HCT116 (cell line): ENCODE data around the gene GFOD2. TPM values are rescaled to one million over a fixed set of nuclear protein-coding genes. Genes with fewer than 3 reads are reported as not detected.

Experiments used
- ATAC-seq: fragments of 200-7000 bp; cut with Tn5 transposase; 2 replicates; pipeline ENCODE4 v1.9.1; 2020; ENCODE audit warnings: mild to moderate bottlenecking, moderate library complexity
- BruUV-seq: library from RNA; stranded (reverse); fragments of 400-500 nt; replicated peaks from 2 replicates; lab custom pipeline; 2021; lab: Mats Ljungman, UMichigan
- CTCF ChIA-PET: fragments of 300-600 bp; sonication (Branson Sonifier 250); formaldehyde crosslinking; loops from one replicate; lab custom pipeline; 2021; ENCODE audit warnings: antibody characterized with exemption; lab: Charles Lee
- POLR2A ChIA-PET: fragments of 300-600, 350-600 bp; sonication (Branson Sonifier 250); formaldehyde crosslinking; loops from one replicate; lab custom pipeline; 2021; ENCODE audit warnings: antibody characterized with exemption; lab: Charles Lee
- RAD21 ChIA-PET, 2 experiments: fragments of 300-600 bp; sonication (Branson Sonifier 250); formaldehyde crosslinking; loops; one replicate each; lab custom pipeline; 2023; ENCODE audit warnings: low total read pairs in 2 of 2; ENCODE audit not compliant: uncharacterized antibody in 2 of 2, unreplicated experiment in 2 of 2, low non-redundant PET in 1 of 2; lab: Charles Lee
- DNase-seq: peaks from one replicate; pipeline ENCODE4 v3.0.0-alpha.2; 2010; ENCODE audit warnings: low read depth, low spot score
- H2AFZ ChIP-seq: fragments of 200-600 bp; shearing (Covaris generic), sonication (generic); 2 replicates; pipeline ENCODE4 v1.6.1; 2017; ENCODE audit warnings: low read depth, mixed run types, mixed read lengths, antibody characterized with exemption, low read length; ENCODE audit not compliant: poor library complexity, severe bottlenecking
- H3K27ac ChIP-seq: 2 replicates; pipeline ENCODE4 v1.5.1; 2012; ENCODE audit warnings: low read depth, low read length
- H3K27me3 ChIP-seq: fragments of 200-600 bp; sonication (generic); 2 replicates; pipeline ENCODE4 v1.6.1; 2016; ENCODE audit warnings: mixed run types, low read length, mixed read lengths; ENCODE audit not compliant: insufficient read depth
- H3K36me3 ChIP-seq, 2 experiments: fragments of 200-500 bp in 1 of 2; fragments of 200-600 bp in 1 of 2; sonication (Bioruptor generic) in 1 of 2; sonication (generic) in 1 of 2; 2 replicates each; pipeline versions ENCODE4 v1.5.1 to v1.6.1; 2014 to 2016; ENCODE audit warnings: low read length in 2 of 2, inconsistent platforms in 1 of 2, mixed read lengths in 1 of 2, mixed run types in 1 of 2; ENCODE audit not compliant: insufficient read depth in 2 of 2, control insufficient read depth in 1 of 2
- H3K4me1 ChIP-seq, 2 experiments: fragments of 200-600 bp in 1 of 2; sonication (generic) in 1 of 2; 2 replicates each; pipeline versions ENCODE4 v1.5.1 to v1.6.1; 2012 to 2017; ENCODE audit warnings: low read length in 2 of 2, inconsistent platforms in 1 of 2, mild to moderate bottlenecking in 1 of 2, mixed read lengths in 1 of 2, mixed run types in 1 of 2, moderate library complexity in 1 of 2; ENCODE audit not compliant: insufficient read depth in 2 of 2, control insufficient read depth in 1 of 2
- H3K4me2 ChIP-seq: fragments of 200-600 bp; sonication (generic); 2 replicates; pipeline ENCODE4 v1.6.1; 2017; ENCODE audit warnings: mixed run types, low read length, mixed read lengths
- H3K4me3 ChIP-seq, 2 experiments: fragments of 200-600 bp in 1 of 2; sonication (generic) in 1 of 2; replicated peaks in 1 of 2; 2 replicates each; pipeline ENCODE4 v1.5.1; 2011 to 2016; ENCODE audit warnings: low read length in 2 of 2, control low read depth in 1 of 2, low read depth in 1 of 2, mild to moderate bottlenecking in 1 of 2, mixed read lengths in 1 of 2, mixed run types in 1 of 2
- H3K79me2 ChIP-seq: fragments of 200-600 bp; sonication (generic); 2 replicates; pipeline ENCODE4 v1.6.1; 2017; ENCODE audit warnings: mild to moderate bottlenecking, mixed run types, low read length, moderate library complexity, mixed read lengths; ENCODE audit not compliant: insufficient read depth
- H3K9ac ChIP-seq: fragments of 200-600 bp; sonication (generic); 2 replicates; pipeline ENCODE4 v1.6.1; 2016; ENCODE audit warnings: low read length, mixed read lengths
- H3K9me2 ChIP-seq: fragments of 200-600 bp; sonication (generic), shearing (Covaris generic); 2 replicates; pipeline ENCODE4 v1.6.1; 2017; ENCODE audit warnings: mixed run types, mild to moderate bottlenecking, moderate library complexity; ENCODE audit not compliant: insufficient read depth
- H3K9me3 ChIP-seq, 2 experiments: fragments of 200-500 bp in 1 of 2; fragments of 200-600 bp in 1 of 2; sonication (Bioruptor generic) in 1 of 2; sonication (generic) in 1 of 2; 2 replicates each; pipeline ENCODE4 v1.6.1; 2014 to 2017; ENCODE audit warnings: low read length in 2 of 2, mixed read lengths in 2 of 2, inconsistent platforms in 1 of 2, low read depth in 1 of 2, mild to moderate bottlenecking in 1 of 2, mixed run types in 1 of 2, moderate library complexity in 1 of 2; ENCODE audit not compliant: control insufficient read depth in 1 of 2, insufficient read depth in 1 of 2
- H4K20me1 ChIP-seq: fragments of 200-600 bp; sonication (generic), shearing (Covaris generic); 2 replicates; pipeline ENCODE4 v1.6.1; 2017; ENCODE audit warnings: mixed run types, mild to moderate bottlenecking, moderate library complexity; ENCODE audit not compliant: insufficient read depth
- ATF3 ChIP-seq: IDR thresholded peaks from 2 replicates; pipeline ENCODE4 v1.6.1; 2012
- EZH2 ChIP-seq: fragments of 200-600 bp; sonication (generic); IDR thresholded peaks from 2 replicates; pipeline ENCODE4 v1.6.1; 2017; ENCODE audit warnings: antibody characterized with exemption, mixed run types
- FOSL1 ChIP-seq: IDR thresholded peaks from 2 replicates; pipeline ENCODE4 v1.6.1; 2012; ENCODE audit warnings: low read depth
- ZFX ChIP-seq: fragments of 450-650 bp; IDR thresholded peaks from 2 replicates; pipeline ENCODE4 v1.6.1; 2017
- intact Hi-C: fragments of 100-400 bp; cut with micrococcal nuclease; formaldehyde crosslinking; loops from 2 replicates; pipeline ENCODE4 v1.10.0; 2022
- total RNA-seq: library from RNA; stranded (reverse); gene quantifications from one replicate; pipeline ENCODE4 v1.2.1, GENCODE V29; 2021; ENCODE audit not compliant: unreplicated experiment
- TF ChIP-seq, protein P1 (sequence below), 3 experiments: fragments of 200-600 bp in 1 of 3; sonication (generic) in 1 of 3; IDR thresholded peaks in 2 of 3; conservative IDR thresholded peaks in 1 of 3; 2 replicates each; pipeline ENCODE4 v1.5.1; 2012 to 2017; ENCODE audit warnings: low read depth in 2 of 3, low read length in 2 of 3, antibody characterized with exemption in 1 of 3, borderline replicate concordance in 1 of 3, control low read depth in 1 of 3, mild to moderate bottlenecking in 1 of 3, mixed read lengths in 1 of 3, mixed run types in 1 of 3, moderate library complexity in 1 of 3; ENCODE audit not compliant: insufficient read depth in 1 of 3

Gene GFOD2
- total RNA-seq, 1 experiment from 2014 or later = 17.4 TPM

GRCh38 chr16:67653128-67653788, 65.9 kb downstream of the GFOD2 start:
- Histone ChIP-seq H4K20me1 (no peaks in the 10 kb centered on the region), H2AFZ (no peak overlapping the region)
- TF ChIP-seq, protein P1, sequence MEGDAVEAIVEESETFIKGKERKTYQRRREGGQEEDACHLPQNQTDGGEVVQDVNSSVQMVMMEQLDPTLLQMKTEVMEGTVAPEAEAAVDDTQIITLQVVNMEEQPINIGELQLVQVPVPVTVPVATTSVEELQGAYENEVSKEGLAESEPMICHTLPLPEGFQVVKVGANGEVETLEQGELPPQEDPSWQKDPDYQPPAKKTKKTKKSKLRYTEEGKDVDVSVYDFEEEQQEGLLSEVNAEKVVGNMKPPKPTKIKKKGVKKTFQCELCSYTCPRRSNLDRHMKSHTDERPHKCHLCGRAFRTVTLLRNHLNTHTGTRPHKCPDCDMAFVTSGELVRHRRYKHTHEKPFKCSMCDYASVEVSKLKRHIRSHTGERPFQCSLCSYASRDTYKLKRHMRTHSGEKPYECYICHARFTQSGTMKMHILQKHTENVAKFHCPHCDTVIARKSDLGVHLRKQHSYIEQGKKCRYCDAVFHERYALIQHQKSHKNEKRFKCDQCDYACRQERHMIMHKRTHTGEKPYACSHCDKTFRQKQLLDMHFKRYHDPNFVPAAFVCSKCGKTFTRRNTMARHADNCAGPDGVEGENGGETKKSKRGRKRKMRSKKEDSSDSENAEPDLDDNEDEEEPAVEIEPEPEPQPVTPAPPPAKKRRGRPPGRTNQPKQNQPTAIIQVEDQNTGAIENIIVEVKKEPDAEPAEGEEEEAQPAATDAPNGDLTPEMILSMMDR (IDR thresholded peaks at IDR 0.05 in 2 of 3, conservative IDR thresholded peaks at IDR 0.05 in 1 of 3; ENCODE audit: borderline replicate concordance in 1 of 3, insufficient read depth in 1 of 3, low read depth in 2 of 3, low read length in 2 of 3) = peak in 2 of 3 experiments; percentile 34 to 48; a peak in 4 of 6 replicates
- TF ChIP-seq FOSL1 (no peak), EZH2 (no peak), ZFX (peak; percentile 53; the same call in 1 of the 2 replicates), ATF3 (no peak)
- TF ChIP-seq, all 23 proteins: peak for 2
- H3K36me3 ChIP-seq = peaks cover 0 to 6% of the 10 kb centered on the region in 2 experiments; a peak in 1 of 4 replicates
- no TSS peak for BruUV-seq
- ChIA-PET RAD21 (no interaction called here), POLR2A (no interaction called here), CTCF (interaction anchor here (1.9 kb wide), 1 partner anchor 132 kb away, joined by 4 read pairs; no protein-coding TSS in a partner anchor)
- DNase-seq (no peak), ATAC-seq (peak; percentile 78)
- no peaks in the 10 kb centered on the region for H3K27me3 ChIP-seq
- intact Hi-C loops = no loop called here
- peak overlapping the region; percentile 70; the same call in 1 of the 2 replicates for H3K27ac ChIP-seq
- peaks cover 0 to 4% of the 10 kb centered on the region in 2 experiments; a peak in 1 of 4 replicates for H3K4me1 ChIP-seq
- H3K4me2 ChIP-seq = peak overlapping the region; percentile 90
- peaks cover 5% of the 10 kb centered on the region; the same call in 1 of the 2 replicates for H3K79me2 ChIP-seq
- no peaks in the 10 kb centered on the region for H3K9me3 ChIP-seq
- H3K9me2 ChIP-seq = no peaks in the 10 kb centered on the region
- H3K9ac ChIP-seq = peak overlapping the region; percentile 81
- peak overlapping the region; percentile 79 to 90 for H3K4me3 ChIP-seq
